WTC11 (cell line): ENCODE results near the gene ABCA3. TPM values are rescaled to one million over a fixed set of nuclear protein-coding genes. Genes with fewer than 3 reads are reported as not detected.

Source experiments
- ATAC-seq: fragments of 200-7000 bp; cut with Tn5 transposase; 2 replicates; pipeline ENCODE4 v1.10.0; 2021; ENCODE audit warnings: mild to moderate bottlenecking, moderate library complexity
- CTCF ChIA-PET: fragments of 300-600 bp; sonication (Branson Sonifier 250); formaldehyde crosslinking; loops from one replicate; lab custom pipeline; 2021; ENCODE audit warnings: antibody characterized with exemption; lab: Charles Lee
- POLR2A ChIA-PET: fragments of 350-600 bp; sonication (Branson Sonifier 250); formaldehyde crosslinking; loops from one replicate; lab custom pipeline; 2021; ENCODE audit warnings: antibody characterized with exemption; lab: Charles Lee
- DNase-seq: peaks from one replicate; pipeline ENCODE4 v3.0.0; 2021; ENCODE audit warnings: low spot score
- H3K27ac Mint-ChIP-seq: 2 replicates; pipeline ENCODE4 v1.8.0; 2021; ENCODE audit warnings: mixed read lengths
- H3K27me3 Mint-ChIP-seq: 2 replicates; pipeline ENCODE4 v1.8.0; 2021; ENCODE audit warnings: low read depth, mild to moderate bottlenecking, moderate library complexity, mixed read lengths
- H3K36me3 Mint-ChIP-seq: 2 replicates; pipeline ENCODE4 v1.8.0; 2021; ENCODE audit warnings: mixed read lengths
- H3K4me1 Mint-ChIP-seq: 2 replicates; pipeline ENCODE4 v1.8.0; 2022; ENCODE audit warnings: mixed read lengths
- H3K4me3 Mint-ChIP-seq: 2 replicates; pipeline ENCODE4 v1.8.0; 2021; ENCODE audit warnings: mild to moderate bottlenecking, moderate library complexity, mixed read lengths
- H3K9me3 Mint-ChIP-seq: 2 replicates; pipeline ENCODE4 v1.8.0; 2021; ENCODE audit warnings: mixed read lengths
- CREM ChIP-seq: sonication (generic); formaldehyde crosslinking; IDR thresholded peaks from 2 replicates; pipeline ENCODE4 v1.8.1; 2022; ENCODE audit warnings: mild to moderate bottlenecking, missing genetic modification reagents, moderate library complexity
- ELF4 ChIP-seq: sonication (generic); formaldehyde crosslinking; IDR thresholded peaks from 2 replicates; pipeline ENCODE4 v1.8.1; 2022; ENCODE audit warnings: low read depth, mild to moderate bottlenecking, moderate library complexity, missing genetic modification reagents
- EMX1 ChIP-seq: fragments of 250-450 bp; sonication (Bioruptor Pico); IDR thresholded peaks from 2 replicates; pipeline ENCODE4 v1.8.0; 2021; ENCODE audit warnings: mild to moderate bottlenecking
- ERG ChIP-seq: fragments of 250-450 bp; sonication (Bioruptor Pico); IDR thresholded peaks from 2 replicates; pipeline ENCODE4 v1.8.0; 2021; ENCODE audit warnings: mild to moderate bottlenecking
- FOXJ3 ChIP-seq: sonication (generic); formaldehyde crosslinking; IDR thresholded peaks from 2 replicates; pipeline ENCODE4 v1.9.0; 2021; ENCODE audit warnings: missing genetic modification reagents, mild to moderate bottlenecking, borderline replicate concordance
- JUN ChIP-seq: sonication (generic); formaldehyde crosslinking; IDR thresholded peaks from 2 replicates; pipeline ENCODE4 v1.8.0; 2023; ENCODE audit warnings: mild to moderate bottlenecking, missing genetic modification reagents
- MAX ChIP-seq: sonication (generic); formaldehyde crosslinking; IDR thresholded peaks from 2 replicates; pipeline ENCODE4 v1.8.0; 2022; ENCODE audit warnings: mild to moderate bottlenecking, missing genetic modification reagents
- MXD4 ChIP-seq: fragments of 250-450 bp; sonication (Bioruptor Pico); IDR thresholded peaks from 2 replicates; pipeline ENCODE4 v1.8.0; 2021; ENCODE audit warnings: mild to moderate bottlenecking, moderate library complexity, borderline replicate concordance
- MYBL2 ChIP-seq: sonication (generic); formaldehyde crosslinking; IDR thresholded peaks from 2 replicates; pipeline ENCODE4 v1.8.1; 2023; ENCODE audit warnings: mild to moderate bottlenecking, moderate library complexity, missing genetic modification reagents
- NFYB ChIP-seq: sonication (generic); formaldehyde crosslinking; conservative IDR thresholded peaks from 2 replicates; pipeline ENCODE4 v1.8.0; 2022; ENCODE audit warnings: low read depth, missing genetic modification reagents
- NR3C1 ChIP-seq: sonication (generic); formaldehyde crosslinking; conservative IDR thresholded peaks from 2 replicates; pipeline ENCODE4 v1.8.1; 2023; ENCODE audit warnings: low read depth, mild to moderate bottlenecking, missing genetic modification reagents
- PRDM15 ChIP-seq: sonication (generic); formaldehyde crosslinking; IDR thresholded peaks from 2 replicates; pipeline ENCODE4 v1.8.0; 2022; ENCODE audit warnings: missing genetic modification reagents
- PRRX2 ChIP-seq: fragments of 250-450 bp; sonication (Bioruptor Pico); IDR thresholded peaks from 2 replicates; pipeline ENCODE4 v1.8.0; 2021; ENCODE audit warnings: mild to moderate bottlenecking
- SOX15 ChIP-seq: fragments of 250-450 bp; sonication (Bioruptor Pico); IDR thresholded peaks from 2 replicates; pipeline ENCODE4 v1.9.0; 2021; ENCODE audit warnings: mild to moderate bottlenecking
- SP1 ChIP-seq: sonication (generic); formaldehyde crosslinking; conservative IDR thresholded peaks from 2 replicates; pipeline ENCODE4 v1.8.1; 2022; ENCODE audit warnings: missing genetic modification reagents
- TEAD1 ChIP-seq: sonication (generic); formaldehyde crosslinking; IDR thresholded peaks from 2 replicates; pipeline ENCODE4 v1.8.0; 2022; ENCODE audit warnings: mild to moderate bottlenecking, missing genetic modification reagents
- TEAD4 ChIP-seq: sonication (generic); formaldehyde crosslinking; IDR thresholded peaks from 2 replicates; pipeline ENCODE4 v1.8.0; 2022; ENCODE audit warnings: mild to moderate bottlenecking, missing genetic modification reagents
- ZNF219 ChIP-seq: sonication (generic); formaldehyde crosslinking; IDR thresholded peaks from 2 replicates; pipeline ENCODE4 v1.8.0; 2023; ENCODE audit warnings: missing genetic modification reagents, mild to moderate bottlenecking, borderline replicate concordance
- ZNF671 ChIP-seq: fragments of 250-450 bp; sonication (Bioruptor Pico); IDR thresholded peaks from 2 replicates; pipeline ENCODE4 v1.8.0; 2021; ENCODE audit warnings: mild to moderate bottlenecking
- total RNA-seq: library from RNA; stranded (reverse); gene quantifications from 3 replicates; pipeline ENCODE4 v1.2.3, GENCODE V29; 2021
- TF ChIP-seq, protein P1 (sequence below): fragments of 250-450 bp; sonication (Bioruptor Pico); IDR thresholded peaks from 2 replicates; pipeline ENCODE4 v1.9.0; 2021; ENCODE audit warnings: mild to moderate bottlenecking
- TF ChIP-seq, protein P2 (sequence below): sonication (generic); formaldehyde crosslinking; IDR thresholded peaks from 2 replicates; pipeline ENCODE4 v1.8.1; 2023; ENCODE audit warnings: mild to moderate bottlenecking, missing genetic modification reagents, moderate library complexity
- TF ChIP-seq, protein P3 (sequence below): sonication (generic); formaldehyde crosslinking; conservative IDR thresholded peaks from 2 replicates; pipeline ENCODE4 v1.8.1; 2023; ENCODE audit warnings: mild to moderate bottlenecking, low read depth, missing genetic modification reagents, moderate library complexity
- TF ChIP-seq, protein P4 (sequence below): sonication (generic); formaldehyde crosslinking; IDR thresholded peaks from 2 replicates; pipeline ENCODE4 v1.8.1; 2023; ENCODE audit warnings: mild to moderate bottlenecking, missing genetic modification reagents

Gene ABCA3
- total RNA-seq, 1 experiment from 2014 or later, result 12.1 TPM

DNA sequence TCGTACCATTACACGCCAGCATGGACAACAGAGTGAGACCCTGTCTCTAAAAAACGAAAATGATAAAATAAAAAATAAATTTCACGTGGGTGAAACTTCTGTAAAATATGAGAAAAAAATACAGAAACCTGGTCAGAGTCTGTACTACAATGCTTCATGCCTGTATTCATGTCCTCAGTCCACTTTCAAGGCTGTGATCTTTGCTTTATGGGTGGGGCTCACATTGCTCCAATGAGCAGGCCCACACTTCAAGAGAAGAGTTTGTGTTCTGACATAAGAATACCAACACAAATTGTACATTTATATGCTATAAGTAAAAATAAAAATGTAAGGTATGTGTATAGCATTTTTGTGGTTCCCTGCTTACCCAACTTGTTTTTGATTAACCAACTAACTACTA lies 32.2 kb upstream of the ABCA3 start (continued):
- no peak for TF ChIP-seq TEAD4 (CRISPR knock-in tag)
- TF ChIP-seq ZNF219 (CRISPR knock-in tag), result no peak
- TF ChIP-seq TEAD1 (CRISPR knock-in tag), result no peak
- TF ChIP-seq, protein P1, sequence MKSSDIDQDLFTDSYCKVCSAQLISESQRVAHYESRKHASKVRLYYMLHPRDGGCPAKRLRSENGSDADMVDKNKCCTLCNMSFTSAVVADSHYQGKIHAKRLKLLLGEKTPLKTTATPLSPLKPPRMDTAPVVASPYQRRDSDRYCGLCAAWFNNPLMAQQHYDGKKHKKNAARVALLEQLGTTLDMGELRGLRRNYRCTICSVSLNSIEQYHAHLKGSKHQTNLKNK (CRISPR knock-in tag), result no peak
- no peak for TF ChIP-seq EMX1
- no peak for TF ChIP-seq PRRX2
- TF ChIP-seq JUN, result no peak
- TF ChIP-seq NR3C1 (CRISPR knock-in tag), result no peak

DNA sequence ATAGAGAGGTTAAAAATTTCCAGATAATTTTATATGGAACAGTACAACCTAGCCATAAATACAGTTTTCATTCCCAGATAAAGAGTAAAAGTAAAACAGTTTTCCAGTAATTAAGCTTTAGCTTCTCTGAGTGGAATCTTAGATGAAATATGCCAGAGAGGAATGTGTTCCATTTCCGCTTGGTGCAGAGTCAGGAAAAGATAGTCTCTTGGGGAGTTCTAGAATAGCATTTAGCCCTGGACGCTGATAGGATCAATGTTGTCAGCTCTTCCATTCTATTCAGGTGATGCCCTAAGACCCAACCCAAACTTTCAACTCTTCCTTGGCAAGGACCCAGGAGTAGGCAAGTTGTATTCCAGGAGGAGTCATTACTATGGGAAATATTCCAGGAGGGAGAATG lies 30.9 kb upstream of the ABCA3 start:
- Mint-ChIP-seq H3K4me1 (no peaks in the 10 kb centered on the region), H3K27ac (no peak overlapping the region), H3K27me3 (peaks cover 15% of the 10 kb centered on the region), H3K9me3 (no peaks in the 10 kb centered on the region), H3K36me3 (no peaks in the 10 kb centered on the region), H3K4me3 (no peak overlapping the region)
- ChIA-PET POLR2A (no interaction called here), CTCF (no interaction called here)
- no peak for DNase-seq
- no peak for TF ChIP-seq ELF4
- no peak for TF ChIP-seq ERG (CRISPR knock-in tag)
- TF ChIP-seq, protein P1 (CRISPR knock-in tag), result no peak
- no peak for TF ChIP-seq ZNF671 (CRISPR knock-in tag)
- TF ChIP-seq, protein P2, sequence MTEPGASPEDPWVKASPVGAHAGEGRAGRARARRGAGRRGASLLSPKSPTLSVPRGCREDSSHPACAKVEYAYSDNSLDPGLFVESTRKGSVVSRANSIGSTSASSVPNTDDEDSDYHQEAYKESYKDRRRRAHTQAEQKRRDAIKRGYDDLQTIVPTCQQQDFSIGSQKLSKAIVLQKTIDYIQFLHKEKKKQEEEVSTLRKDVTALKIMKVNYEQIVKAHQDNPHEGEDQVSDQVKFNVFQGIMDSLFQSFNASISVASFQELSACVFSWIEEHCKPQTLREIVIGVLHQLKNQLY (CRISPR knock-in tag), result no peak
- TF ChIP-seq, protein P3, sequence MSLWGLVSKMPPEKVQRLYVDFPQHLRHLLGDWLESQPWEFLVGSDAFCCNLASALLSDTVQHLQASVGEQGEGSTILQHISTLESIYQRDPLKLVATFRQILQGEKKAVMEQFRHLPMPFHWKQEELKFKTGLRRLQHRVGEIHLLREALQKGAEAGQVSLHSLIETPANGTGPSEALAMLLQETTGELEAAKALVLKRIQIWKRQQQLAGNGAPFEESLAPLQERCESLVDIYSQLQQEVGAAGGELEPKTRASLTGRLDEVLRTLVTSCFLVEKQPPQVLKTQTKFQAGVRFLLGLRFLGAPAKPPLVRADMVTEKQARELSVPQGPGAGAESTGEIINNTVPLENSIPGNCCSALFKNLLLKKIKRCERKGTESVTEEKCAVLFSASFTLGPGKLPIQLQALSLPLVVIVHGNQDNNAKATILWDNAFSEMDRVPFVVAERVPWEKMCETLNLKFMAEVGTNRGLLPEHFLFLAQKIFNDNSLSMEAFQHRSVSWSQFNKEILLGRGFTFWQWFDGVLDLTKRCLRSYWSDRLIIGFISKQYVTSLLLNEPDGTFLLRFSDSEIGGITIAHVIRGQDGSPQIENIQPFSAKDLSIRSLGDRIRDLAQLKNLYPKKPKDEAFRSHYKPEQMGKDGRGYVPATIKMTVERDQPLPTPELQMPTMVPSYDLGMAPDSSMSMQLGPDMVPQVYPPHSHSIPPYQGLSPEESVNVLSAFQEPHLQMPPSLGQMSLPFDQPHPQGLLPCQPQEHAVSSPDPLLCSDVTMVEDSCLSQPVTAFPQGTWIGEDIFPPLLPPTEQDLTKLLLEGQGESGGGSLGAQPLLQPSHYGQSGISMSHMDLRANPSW, result no peak
- no peak for TF ChIP-seq NFYB
- no peak for TF ChIP-seq CREM (CRISPR knock-in tag)
- no peak for TF ChIP-seq MYBL2 (CRISPR knock-in tag)
- no peak for TF ChIP-seq SOX15 (CRISPR knock-in tag)
- no peak for ATAC-seq

GRCh38 chr16:2370721-2371120 lies 30.2 kb upstream of the ABCA3 start:
- POLR2A ChIA-PET, result no interaction called here
- no peak overlapping the region for H3K4me3 Mint-ChIP-seq
- no peak overlapping the region for H3K27ac Mint-ChIP-seq
- DNase-seq (no peak), ATAC-seq (no peak)
- no peaks in the 10 kb centered on the region for H3K36me3 Mint-ChIP-seq
- no peaks in the 10 kb centered on the region for H3K9me3 Mint-ChIP-seq
- H3K27me3 Mint-ChIP-seq, result peaks cover 15% of the 10 kb centered on the region
- CTCF ChIA-PET, result no interaction called here
- H3K4me1 Mint-ChIP-seq, result no peaks in the 10 kb centered on the region
- TF ChIP-seq PRDM15 (CRISPR knock-in tag) (no peak), MAX (CRISPR knock-in tag) (no peak), MXD4 (no peak), SP1 (CRISPR knock-in tag) (no peak), FOXJ3 (CRISPR knock-in tag) (no peak), TEAD4 (CRISPR knock-in tag) (no peak)
- TF ChIP-seq, protein P4, sequence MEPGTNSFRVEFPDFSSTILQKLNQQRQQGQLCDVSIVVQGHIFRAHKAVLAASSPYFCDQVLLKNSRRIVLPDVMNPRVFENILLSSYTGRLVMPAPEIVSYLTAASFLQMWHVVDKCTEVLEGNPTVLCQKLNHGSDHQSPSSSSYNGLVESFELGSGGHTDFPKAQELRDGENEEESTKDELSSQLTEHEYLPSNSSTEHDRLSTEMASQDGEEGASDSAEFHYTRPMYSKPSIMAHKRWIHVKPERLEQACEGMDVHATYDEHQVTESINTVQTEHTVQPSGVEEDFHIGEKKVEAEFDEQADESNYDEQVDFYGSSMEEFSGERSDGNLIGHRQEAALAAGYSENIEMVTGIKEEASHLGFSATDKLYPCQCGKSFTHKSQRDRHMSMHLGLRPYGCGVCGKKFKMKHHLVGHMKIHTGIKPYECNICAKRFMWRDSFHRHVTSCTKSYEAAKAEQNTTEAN, result no peak
